Thymus (tissue), 11 donors: Measurements from ENCODE around the gene GOSR1. TPM values are rescaled to one million over a fixed set of nuclear protein-coding genes. Genes with fewer than 3 reads are reported as not detected.

Source experiments
- DNase-seq, 9 donors: peaks; one replicate each; pipeline ENCODE4 v3.0.0-alpha.2; 2013; ENCODE audit warnings: low spot score in 9 of 9, low read depth in 6 of 9, missing footprints in 1 of 9
- H3K27ac ChIP-seq, 2 donors: one replicate each; pipeline ENCODE4 v1.5.1; 2013; ENCODE audit warnings: control low read depth in 1 of 2, low read depth in 1 of 2, low read length in 1 of 2, mild to moderate bottlenecking in 1 of 2, moderate library complexity in 1 of 2
- H3K27me3 ChIP-seq, 2 donors: one replicate each; pipeline ENCODE4 v1.5.1; 2013; ENCODE audit warnings: low read length in 1 of 2; ENCODE audit not compliant: control insufficient read depth in 2 of 2, insufficient read depth in 1 of 2
- H3K36me3 ChIP-seq, 2 donors: one replicate each; pipeline ENCODE4 v1.5.1; 2013; ENCODE audit warnings: low read length in 1 of 2, mild to moderate bottlenecking in 1 of 2, moderate library complexity in 1 of 2; ENCODE audit not compliant: control insufficient read depth in 2 of 2, insufficient read depth in 2 of 2
- H3K4me1 ChIP-seq, 2 donors: one replicate each; pipeline ENCODE4 v1.5.1; 2013; ENCODE audit warnings: low read length in 2 of 2; ENCODE audit not compliant: control insufficient read depth in 2 of 2, insufficient read depth in 2 of 2
- H3K4me3 ChIP-seq, 2 donors: one replicate each; pipeline ENCODE4 v1.5.1; 2013; ENCODE audit warnings: low read length in 2 of 2, control low read depth in 1 of 2, mild to moderate bottlenecking in 1 of 2
- H3K9me3 ChIP-seq, 2 donors: one replicate each; pipeline ENCODE4 v1.5.1; 2013; ENCODE audit warnings: low read length in 1 of 2, mild to moderate bottlenecking in 1 of 2; ENCODE audit not compliant: control insufficient read depth in 2 of 2, insufficient read depth in 1 of 2
- WGBS: extraction: QIAGEN DNeasy Blood & Tissue Kit; methylation state at CpG from one replicate; pipeline ENCODE4 v1.1.7; 2013; 5-methylcytosine and 5-hydroxymethylcytosine counted together
- polyA plus RNA-seq: library from polyadenylated mRNA; stranded (reverse); fragments of 200-250 nt; gene quantifications from one replicate; pipeline ENCODE4 v1.2.3, GENCODE V29; 2013
- total RNA-seq: library from RNA; stranded (reverse); fragments of 120-200 nt; gene quantifications from one replicate; pipeline ENCODE4 v1.2.4, GENCODE V29; 2013
- donor health status: healthy.

Gene GOSR1
- total and polyA plus RNA-seq, 2 donors: 22.2 to 26.2 TPM

GRCh38 chr17:30477774-30478115, 537 bp downstream of the GOSR1 start:
- H3K4me3 ChIP-seq: peak overlapping the region; percentile 85 to 99
- peak in 5 of 9 donors; percentile 1 to 20 (median 10) for DNase-seq
- peaks cover 0 to 5% of the 10 kb centered on the region in 2 donors for H3K4me1 ChIP-seq
- no peaks in the 10 kb centered on the region for H3K27me3 ChIP-seq
- H3K36me3 ChIP-seq: peaks cover 6 to 25% of the 10 kb centered on the region in 2 donors
- H3K9me3 ChIP-seq: no peaks in the 10 kb centered on the region
- peak overlapping the region; percentile 85 to 90 for H3K27ac ChIP-seq
- 1% methylated on average over 9 of the region's 9 CpGs for whole genome bisulfite sequencing

GRCh38 chr17:30482555-30482954, 5.3 kb downstream of the GOSR1 start:
- peaks cover 26 to 63% of the 10 kb centered on the region in 2 donors for H3K36me3 ChIP-seq
- DNase-seq: no peak
- H3K4me3 ChIP-seq: no peak overlapping the region
- no peaks in the 10 kb centered on the region for H3K27me3 ChIP-seq
- no peaks in the 10 kb centered on the region for H3K9me3 ChIP-seq
- no peaks in the 10 kb centered on the region for H3K4me1 ChIP-seq
- no peak overlapping the region for H3K27ac ChIP-seq

- WGBS: 99% methylated on average over 1 of the region's 1 CpG
These were observed 6.0 kb downstream of the GOSR1 start for GRCh38 chr17:30483159-30483558.

GRCh38 chr17:30493780-30494179, 16.6 kb downstream of the GOSR1 start:
- Histone ChIP-seq H3K9me3 (no peaks in the 10 kb centered on the region), H3K36me3 (peaks cover 33 to 90% of the 10 kb centered on the region in 2 donors), H3K4me1 (no peaks in the 10 kb centered on the region), H3K27me3 (no peaks in the 10 kb centered on the region), H3K27ac (no peak overlapping the region), H3K4me3 (no peak overlapping the region)
- no peak for DNase-seq
- 97% methylated on average over 2 of the region's 2 CpGs for WGBS

More at GRCh38 chr17:30483159-30483558, 6.0 kb downstream of the GOSR1 start:
- Histone ChIP-seq H3K4me1 (no peaks in the 10 kb centered on the region), H3K27ac (no peak overlapping the region), H3K36me3 (peaks cover 29 to 67% of the 10 kb centered on the region in 2 donors), H3K9me3 (no peaks in the 10 kb centered on the region), H3K27me3 (no peaks in the 10 kb centered on the region), H3K4me3 (no peak overlapping the region)
- DNase-seq: no peak

GRCh38 chr17:30495586-30495985, 18.4 kb downstream of the GOSR1 start:
- no peak for DNase-seq
- H3K4me1 ChIP-seq: no peaks in the 10 kb centered on the region
- H3K4me3 ChIP-seq: no peak overlapping the region
- H3K27ac ChIP-seq: no peak overlapping the region
- no peaks in the 10 kb centered on the region for H3K9me3 ChIP-seq
- peaks cover 26 to 78% of the 10 kb centered on the region in 2 donors for H3K36me3 ChIP-seq
- no peaks in the 10 kb centered on the region for H3K27me3 ChIP-seq

GRCh38 chr17:30503558-30503957, 26.4 kb downstream of the GOSR1 start:
- H3K27me3 ChIP-seq: no peaks in the 10 kb centered on the region
- no peaks in the 10 kb centered on the region for H3K9me3 ChIP-seq
- H3K4me3 ChIP-seq: no peak overlapping the region
- peaks cover 11 to 34% of the 10 kb centered on the region in 2 donors for H3K4me1 ChIP-seq
- DNase-seq: no peak
- peaks cover 3 to 45% of the 10 kb centered on the region in 2 donors for H3K36me3 ChIP-seq
- 98% methylated on average over 4 of the region's 4 CpGs for WGBS
- no peak overlapping the region for H3K27ac ChIP-seq

- peaks cover 0 to 38% of the 10 kb centered on the region in 2 donors for H3K36me3 ChIP-seq
- 92% methylated on average over 6 of the region's 6 CpGs for WGBS
- DNase-seq: peak in 1 of 9 donors; percentile 27
- peaks cover 11 to 41% of the 10 kb centered on the region in 2 donors for H3K4me1 ChIP-seq
- peak overlapping the region; percentile 83 to 90 for H3K27ac ChIP-seq
- no peak overlapping the region for H3K4me3 ChIP-seq
- H3K27me3 ChIP-seq: no peaks in the 10 kb centered on the region
- no peaks in the 10 kb centered on the region for H3K9me3 ChIP-seq
These were observed 28.7 kb downstream of the GOSR1 start for GRCh38 chr17:30505868-30506417.

- no peak overlapping the region for H3K4me3 ChIP-seq
- DNase-seq: peak in 8 of 9 donors; percentile 32 to 82 (median 58)
- peak overlapping the region; percentile 80 to 90 for H3K27ac ChIP-seq
- H3K9me3 ChIP-seq: no peaks in the 10 kb centered on the region
- H3K36me3 ChIP-seq: peaks cover 0 to 34% of the 10 kb centered on the region in 2 donors
- WGBS: 13% methylated on average over 1 of the region's 1 CpG
- no peaks in the 10 kb centered on the region for H3K27me3 ChIP-seq
- peaks cover 11 to 41% of the 10 kb centered on the region in 2 donors for H3K4me1 ChIP-seq
These were observed 29.3 kb downstream of the GOSR1 start for GRCh38 chr17:30506481-30506880.

GRCh38 chr17:30513346-30513745, 36.1 kb downstream of the GOSR1 start:
- WGBS: 100% methylated on average over 1 of the region's 1 CpG
- Histone ChIP-seq H3K36me3 (peaks cover 9 to 26% of the 10 kb centered on the region in 2 donors), H3K9me3 (no peaks in the 10 kb centered on the region), H3K4me3 (no peak overlapping the region), H3K27ac (no peak overlapping the region), H3K27me3 (no peaks in the 10 kb centered on the region), H3K4me1 (peaks cover 2 to 15% of the 10 kb centered on the region in 2 donors)
- DNase-seq: no peak
